NCI-H1436 (cell line): ENCODE results near the gene IP6K1.
"Not testable (repeated sequence)": the region's sequence is repeated elsewhere in the genome, so short reads cannot be mapped to it uniquely, and the experiment has no call there.

ENCODE experiments used
- DNase-seq: peaks from one replicate; lab custom pipeline; 2025; lab: John Stamatoyannopoulos, UW

IP6K1 gene

GRCh38 chr3:49763981-49764380, 22.4 kb downstream of the IP6K1 start:
- no peak for DNase-seq

GRCh38 chr3:49761661-49762060, 24.7 kb downstream of the IP6K1 start:
- no peak for DNase-seq

GRCh38 chr3:49759226-49759625, 27.1 kb downstream of the IP6K1 start:
- DNase-seq = no peak

- DNase-seq = no peak
These were observed 29.1 kb downstream of the IP6K1 start for GRCh38 chr3:49757197-49757596.

GRCh38 chr3:49756036-49756435, 30.3 kb downstream of the IP6K1 start:
- no peak for DNase-seq

GRCh38 chr3:49754536-49754935, 31.8 kb downstream of the IP6K1 start:
- no peak for DNase-seq

- no peak for DNase-seq
These were observed 34.8 kb downstream of the IP6K1 start for GRCh38 chr3:49751501-49751900.

GRCh38 chr3:49750056-49750455, 36.3 kb downstream of the IP6K1 start:
- no peak for DNase-seq

- not testable (repeated sequence) for DNase-seq
These were observed 37.5 kb downstream of the IP6K1 start for GRCh38 chr3:49748874-49749273.

GRCh38 chr3:49747792-49748480, 38.4 kb downstream of the IP6K1 start:
- no peak for DNase-seq

- DNase-seq = no peak
These were observed 40.4 kb downstream of the IP6K1 start for GRCh38 chr3:49745986-49746385.

- DNase-seq = no peak
These were observed 45.9 kb downstream of the IP6K1 start for GRCh38 chr3:49740427-49740826.

- no peak for DNase-seq
These were observed 48.2 kb downstream of the IP6K1 start for GRCh38 chr3:49738067-49738713.

- DNase-seq = no peak
These were observed 51.6 kb downstream of the IP6K1 start for GRCh38 chr3:49734752-49735151.

GRCh38 chr3:49733551-49733950, 52.8 kb downstream of the IP6K1 start:
- DNase-seq = no peak

- no peak for DNase-seq
These were observed 53.7 kb downstream of the IP6K1 start for GRCh38 chr3:49732597-49732996.

GRCh38 chr3:49729966-49730609, 56.3 kb downstream of the IP6K1 start:
- no peak for DNase-seq

- no peak for DNase-seq
These were observed 58.4 kb downstream of the IP6K1 start for GRCh38 chr3:49727924-49728361.

- no peak for DNase-seq
These were observed 59.0 kb downstream of the IP6K1 start for GRCh38 chr3:49727154-49727923.

GRCh38 chr3:49725906-49726681, 60.2 kb downstream of the IP6K1 start:
- DNase-seq = no peak

- DNase-seq = no peak
These were observed 61.8 kb downstream of the IP6K1 start for GRCh38 chr3:49724586-49724985.
